HL-60 (cell line): ENCODE measurements around the gene RECQL5.

Experiments used
- CTCF ChIP-seq: IDR thresholded peaks from one replicate; pipeline ENCODE4 v1.5.1; 2011; ENCODE audit warnings: low read length, control low read depth, inconsistent platforms; ENCODE audit not compliant: insufficient read depth
- REST ChIP-seq: IDR thresholded peaks from 2 replicates; pipeline ENCODE4 v1.6.1; 2012; ENCODE audit warnings: low read depth; ENCODE audit not compliant: insufficient replicate concordance

- TF ChIP-seq CTCF: no peak
- no peak for TF ChIP-seq REST
These were observed 9.5 kb upstream of the RECQL5 start for GRCh38 chr17:75676461-75676860.
